ENCODE results near the gene SMAP1. TPM values are rescaled to one million over a fixed set of nuclear protein-coding genes. Genes with fewer than 3 reads are reported as not detected.

Gene SMAP1
- total RNA-seq, 1 experiment from 2014 or later, result 36.1 TPM

GRCh38 chr6:70838907-70839285, 171.2 kb downstream of the SMAP1 start:
- POLR2A ChIA-PET, result no interaction called here
- H3K9me3 Mint-ChIP-seq (ENCODE audit: unreplicated experiment), result no peaks in the 10 kb centered on the region

GRCh38 chr6:70839286-70840266, 171.9 kb downstream of the SMAP1 start:
- no peaks in the 10 kb centered on the region for H3K4me1 ChIP-seq
- Mint-ChIP-seq H3K27me3 (ENCODE audit: insufficient read depth, unreplicated experiment) (no peaks in the 10 kb centered on the region), H3K36me3 (ENCODE audit: insufficient read depth, unreplicated experiment) (no peaks in the 10 kb centered on the region), H3K27ac (ENCODE audit: unreplicated experiment) (no peak overlapping the region), H3K4me3 (ENCODE audit: unreplicated experiment) (no peak overlapping the region), H3K4me1 (ENCODE audit: low read depth, unreplicated experiment) (peaks cover 7% of the 10 kb centered on the region), H3K9me3 (ENCODE audit: unreplicated experiment) (no peaks in the 10 kb centered on the region)
- POLR2A ChIA-PET, result no interaction called here
- no peak overlapping the region for H3K4me3 ChIP-seq (ENCODE audit: low read depth, low read length)
- no peaks in the 10 kb centered on the region for H3K36me3 ChIP-seq (ENCODE audit: control insufficient read depth, insufficient read depth, low read length)
- no TSS peak for BruUV-seq (replicated peaks)
- TF ChIP-seq CTCF (IDR thresholded peaks at IDR 0.05; ENCODE audit: insufficient read depth in 1 of 2, low read depth in 1 of 2, low read length in 1 of 2, severe bottlenecking in 1 of 2, unreplicated experiment in 1 of 2), result no peak
- CTCF ChIA-PET, result no interaction called here
- no peaks in the 10 kb centered on the region for H3K9me3 ChIP-seq
- H3K27me3 ChIP-seq (replicated peaks; ENCODE audit: control insufficient read depth, insufficient read depth, low read length), result no peaks in the 10 kb centered on the region
- no peak for DNase-seq
- intact Hi-C loops (cut with micrococcal nuclease; ENCODE audit: unreplicated experiment), result no loop called here

More at GRCh38 chr6:70838907-70839285, 171.2 kb downstream of the SMAP1 start:
- Mint-ChIP-seq H3K36me3 (ENCODE audit: insufficient read depth, unreplicated experiment) (no peaks in the 10 kb centered on the region), H3K4me1 (ENCODE audit: low read depth, unreplicated experiment) (peaks cover 7% of the 10 kb centered on the region), H3K27me3 (ENCODE audit: insufficient read depth, unreplicated experiment) (no peaks in the 10 kb centered on the region), H3K27ac (ENCODE audit: unreplicated experiment) (no peak overlapping the region), H3K4me3 (ENCODE audit: unreplicated experiment) (no peak overlapping the region)
- no peaks in the 10 kb centered on the region for H3K9me3 ChIP-seq
- H3K4me3 ChIP-seq (ENCODE audit: low read depth, low read length), result no peak overlapping the region
- DNase-seq, result no peak
- H3K27me3 ChIP-seq (replicated peaks; ENCODE audit: control insufficient read depth, insufficient read depth, low read length), result no peaks in the 10 kb centered on the region
- TF ChIP-seq CTCF (IDR thresholded peaks at IDR 0.05; ENCODE audit: insufficient read depth in 1 of 2, low read depth in 1 of 2, low read length in 1 of 2, severe bottlenecking in 1 of 2, unreplicated experiment in 1 of 2), result no peak
- BruUV-seq (replicated peaks), result no TSS peak
- intact Hi-C loops (cut with micrococcal nuclease; ENCODE audit: unreplicated experiment), result no loop called here
- no peaks in the 10 kb centered on the region for H3K4me1 ChIP-seq
- no peaks in the 10 kb centered on the region for H3K36me3 ChIP-seq (ENCODE audit: control insufficient read depth, insufficient read depth, low read length)
- CTCF ChIA-PET, result no interaction called here

- ChIA-PET POLR2A (no interaction called here), CTCF (no interaction called here)
- H3K9me3 ChIP-seq, result no peaks in the 10 kb centered on the region
- no peaks in the 10 kb centered on the region for H3K4me1 ChIP-seq
- no peak for TF ChIP-seq CTCF (IDR thresholded peaks at IDR 0.05; ENCODE audit: insufficient read depth in 1 of 2, low read depth in 1 of 2, low read length in 1 of 2, severe bottlenecking in 1 of 2, unreplicated experiment in 1 of 2)
- no peak overlapping the region for H3K4me3 ChIP-seq (ENCODE audit: low read depth, low read length)
- BruUV-seq (replicated peaks), result no TSS peak
- intact Hi-C loops (cut with micrococcal nuclease; ENCODE audit: unreplicated experiment), result no loop called here
- no peak overlapping the region for H3K27ac Mint-ChIP-seq (ENCODE audit: unreplicated experiment)
- H3K36me3 Mint-ChIP-seq (ENCODE audit: insufficient read depth, unreplicated experiment), result no peaks in the 10 kb centered on the region
- H3K27me3 ChIP-seq (replicated peaks; ENCODE audit: control insufficient read depth, insufficient read depth, low read length), result no peaks in the 10 kb centered on the region
- H3K4me1 Mint-ChIP-seq (ENCODE audit: low read depth, unreplicated experiment), result peaks cover 7% of the 10 kb centered on the region
- no peak for DNase-seq
- H3K27me3 Mint-ChIP-seq (ENCODE audit: insufficient read depth, unreplicated experiment), result no peaks in the 10 kb centered on the region
- no peaks in the 10 kb centered on the region for H3K36me3 ChIP-seq (ENCODE audit: control insufficient read depth, insufficient read depth, low read length)
- no peak overlapping the region for H3K4me3 Mint-ChIP-seq (ENCODE audit: unreplicated experiment)
- no peaks in the 10 kb centered on the region for H3K9me3 Mint-ChIP-seq (ENCODE audit: unreplicated experiment)
Measured at GRCh38 chr6:70841112-70841511, 173.4 kb downstream of the SMAP1 start.

All from Caco-2 (cell line).